Progenitor cell of endocrine pancreas (in vitro differentiated cells): ENCODE measurements around the gene CLTB. TPM values are rescaled to one million over a fixed set of nuclear protein-coding genes. Genes with fewer than 3 reads are reported as not detected.

Experiments used
- DNase-seq: peaks from one replicate; pipeline ENCODE4 v3.0.0; 2021; ENCODE audit warnings: low spot score; ENCODE audit not compliant: unreplicated experiment
- H3K27ac Mint-ChIP-seq: 2 replicates; pipeline ENCODE4 v1.8.0; 2021; ENCODE audit warnings: mild to moderate bottlenecking, moderate library complexity, mixed read lengths
- H3K27me3 Mint-ChIP-seq: 2 replicates; pipeline ENCODE4 v1.8.0; 2021; ENCODE audit warnings: mixed read lengths
- H3K36me3 Mint-ChIP-seq: 2 replicates; pipeline ENCODE4 v1.8.0; 2022; ENCODE audit warnings: mixed read lengths; ENCODE audit not compliant: insufficient read depth
- H3K4me1 Mint-ChIP-seq: 2 replicates; pipeline ENCODE4 v1.8.0; 2021; ENCODE audit warnings: low read depth, mixed read lengths
- H3K4me3 Mint-ChIP-seq: 2 replicates; pipeline ENCODE4 v1.8.0; 2021; ENCODE audit warnings: low read depth, mild to moderate bottlenecking, moderate library complexity, mixed read lengths
- H3K9me3 Mint-ChIP-seq: 2 replicates; pipeline ENCODE4 v1.8.0; 2021; ENCODE audit warnings: low read depth, mixed read lengths
- total RNA-seq: library from RNA; stranded (reverse); gene quantifications from 2 replicates; pipeline ENCODE4 v1.2.1, GENCODE V29; 2021
- TF ChIP-seq, protein P1 (sequence below): fragments of 200-600 bp; sonication (generic); IDR thresholded peaks from one replicate; pipeline ENCODE4 v1.5.0; 2021; ENCODE audit warnings: antibody characterized with exemption, mild to moderate bottlenecking; ENCODE audit not compliant: unreplicated experiment

CLTB gene
- total RNA-seq, 1 donor from 2014 or later = 29.1 TPM

DNA sequence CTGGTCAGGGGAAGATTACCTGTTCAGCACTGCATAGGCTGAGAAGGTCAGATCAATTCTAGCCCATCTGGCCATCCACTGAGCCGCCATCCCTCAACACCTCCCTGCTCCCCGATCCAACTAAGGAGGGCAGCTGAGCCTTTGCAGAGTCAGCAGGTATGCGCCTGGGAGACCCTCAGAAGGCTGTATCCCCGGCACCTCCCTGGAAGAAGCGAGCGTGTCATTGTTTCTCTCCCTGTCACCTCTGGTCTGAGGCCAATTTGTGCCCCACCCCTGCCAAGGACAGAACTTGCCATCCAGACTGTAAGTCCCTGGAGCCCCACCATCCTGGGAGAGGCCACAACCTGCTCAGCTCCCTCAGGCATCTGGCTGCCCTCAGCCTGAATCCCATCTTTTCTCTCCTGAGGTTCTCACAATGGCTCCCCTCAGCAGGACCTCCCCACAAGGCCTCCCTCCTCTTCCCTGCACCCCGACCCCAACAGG lies 2.6 kb downstream of the CLTB start:
- TF ChIP-seq, protein P1, sequence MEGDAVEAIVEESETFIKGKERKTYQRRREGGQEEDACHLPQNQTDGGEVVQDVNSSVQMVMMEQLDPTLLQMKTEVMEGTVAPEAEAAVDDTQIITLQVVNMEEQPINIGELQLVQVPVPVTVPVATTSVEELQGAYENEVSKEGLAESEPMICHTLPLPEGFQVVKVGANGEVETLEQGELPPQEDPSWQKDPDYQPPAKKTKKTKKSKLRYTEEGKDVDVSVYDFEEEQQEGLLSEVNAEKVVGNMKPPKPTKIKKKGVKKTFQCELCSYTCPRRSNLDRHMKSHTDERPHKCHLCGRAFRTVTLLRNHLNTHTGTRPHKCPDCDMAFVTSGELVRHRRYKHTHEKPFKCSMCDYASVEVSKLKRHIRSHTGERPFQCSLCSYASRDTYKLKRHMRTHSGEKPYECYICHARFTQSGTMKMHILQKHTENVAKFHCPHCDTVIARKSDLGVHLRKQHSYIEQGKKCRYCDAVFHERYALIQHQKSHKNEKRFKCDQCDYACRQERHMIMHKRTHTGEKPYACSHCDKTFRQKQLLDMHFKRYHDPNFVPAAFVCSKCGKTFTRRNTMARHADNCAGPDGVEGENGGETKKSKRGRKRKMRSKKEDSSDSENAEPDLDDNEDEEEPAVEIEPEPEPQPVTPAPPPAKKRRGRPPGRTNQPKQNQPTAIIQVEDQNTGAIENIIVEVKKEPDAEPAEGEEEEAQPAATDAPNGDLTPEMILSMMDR = no peak
- Mint-ChIP-seq H3K4me3 (no peak overlapping the region), H3K36me3 (peaks cover 2% of the 10 kb centered on the region), H3K27ac (peak overlapping the region; percentile 52), H3K4me1 (no peaks in the 10 kb centered on the region), H3K27me3 (no peaks in the 10 kb centered on the region), H3K9me3 (no peaks in the 10 kb centered on the region)
- no peak for DNase-seq

DNA sequence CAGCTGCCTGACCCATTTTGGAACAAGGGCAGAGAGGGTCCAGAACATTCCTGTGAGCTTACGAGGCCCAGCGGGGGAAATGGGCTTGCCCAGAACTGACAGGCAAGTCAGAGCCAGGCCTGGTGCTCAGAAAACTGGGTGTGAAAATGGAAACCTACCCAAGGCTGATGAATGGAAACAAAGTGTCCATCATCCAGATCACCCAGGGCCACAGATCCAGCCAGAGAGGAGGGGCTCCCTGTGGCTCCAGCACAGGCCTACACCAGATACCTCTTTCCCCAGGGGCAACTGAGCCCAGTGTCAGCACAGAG lies 3.1 kb downstream of the CLTB start:
- TF ChIP-seq, protein P1 = no peak
- Mint-ChIP-seq H3K4me3 (no peak overlapping the region), H3K27ac (no peak overlapping the region), H3K4me1 (no peaks in the 10 kb centered on the region), H3K36me3 (peaks cover 2% of the 10 kb centered on the region), H3K27me3 (no peaks in the 10 kb centered on the region), H3K9me3 (no peaks in the 10 kb centered on the region)
- DNase-seq = no peak

DNA sequence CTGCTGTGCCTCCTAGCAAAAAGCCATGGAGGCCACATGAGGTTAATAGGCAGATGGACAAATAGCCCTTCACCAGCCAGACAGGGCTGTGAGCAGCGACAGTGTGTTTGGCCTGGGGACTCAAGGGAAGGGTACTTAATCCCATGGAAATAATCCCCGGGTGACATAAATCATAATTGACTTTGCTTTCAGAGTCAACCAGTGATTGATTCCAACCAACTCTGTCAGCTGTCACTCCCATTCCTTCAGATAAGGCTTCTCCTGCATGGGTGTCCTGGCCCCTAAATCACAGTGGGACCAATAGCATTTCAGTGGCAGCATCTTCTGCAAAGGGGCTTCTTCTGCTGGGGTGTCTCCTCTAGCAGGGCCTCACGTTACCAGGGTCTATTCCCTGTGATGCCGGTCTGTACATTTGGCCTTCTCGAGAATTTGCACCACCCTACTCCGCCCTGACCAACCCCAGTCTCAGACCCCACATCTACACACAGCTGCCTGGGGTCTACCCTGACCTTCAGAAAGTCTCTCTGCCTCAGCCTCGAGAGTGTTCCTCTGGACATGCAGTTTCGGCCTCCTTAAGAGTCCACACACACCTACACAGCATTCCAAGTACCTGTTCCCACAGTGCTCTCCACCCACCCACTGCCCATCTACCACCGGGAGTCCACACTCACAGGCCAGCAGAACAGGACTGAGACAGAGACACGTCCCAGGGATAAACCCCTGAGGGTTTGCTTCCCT lies 3.7 kb downstream of the CLTB start:
- Mint-ChIP-seq H3K36me3 (peaks cover 2% of the 10 kb centered on the region), H3K4me1 (no peaks in the 10 kb centered on the region), H3K27ac (peak overlapping the region; percentile 71), H3K27me3 (no peaks in the 10 kb centered on the region), H3K4me3 (no peak overlapping the region), H3K9me3 (no peaks in the 10 kb centered on the region)
- TF ChIP-seq, protein P1 = no peak
- no peak for DNase-seq

DNA sequence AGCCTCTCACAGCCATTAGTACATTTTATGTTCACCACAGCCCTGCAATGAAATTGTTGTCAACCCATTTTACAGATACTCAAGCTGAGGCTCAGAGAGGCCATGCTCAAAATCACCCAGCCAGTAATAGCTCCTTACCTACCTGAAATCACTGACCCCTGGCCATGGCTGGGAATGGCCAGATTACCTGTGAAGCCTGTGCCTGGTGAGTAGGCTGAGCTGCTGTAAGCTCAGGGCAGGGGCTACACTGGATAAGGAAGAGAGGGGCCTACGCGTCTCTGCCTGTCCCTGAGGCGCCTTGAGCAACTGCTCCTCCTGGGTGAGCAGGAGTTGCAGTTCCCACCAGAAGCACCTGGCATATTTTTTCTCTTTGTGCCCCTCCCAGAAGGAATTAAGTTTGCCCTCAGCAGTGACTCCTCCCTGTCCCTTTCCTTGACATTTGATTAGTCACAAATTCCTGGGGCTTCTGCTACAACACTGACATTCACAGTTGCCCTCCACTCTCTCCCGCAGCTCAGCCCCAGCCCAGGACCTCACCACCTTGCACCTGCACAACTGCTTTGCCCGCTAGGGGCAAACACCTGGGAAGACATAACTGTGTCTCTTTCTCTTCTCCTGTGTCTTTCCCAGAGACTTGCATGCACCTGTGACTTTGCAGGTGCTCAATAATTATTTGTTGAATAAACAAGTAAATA lies 5.7 kb downstream of the CLTB start:
- TF ChIP-seq, protein P1 = peak; percentile 6
- H3K4me3 Mint-ChIP-seq = no peak overlapping the region
- peaks cover 2% of the 10 kb centered on the region for H3K36me3 Mint-ChIP-seq
- DNase-seq = no peak
- H3K27me3 Mint-ChIP-seq = no peaks in the 10 kb centered on the region
- H3K27ac Mint-ChIP-seq = no peak overlapping the region
- peaks cover under 1% of the 10 kb centered on the region for H3K4me1 Mint-ChIP-seq
- H3K9me3 Mint-ChIP-seq = no peaks in the 10 kb centered on the region

DNA sequence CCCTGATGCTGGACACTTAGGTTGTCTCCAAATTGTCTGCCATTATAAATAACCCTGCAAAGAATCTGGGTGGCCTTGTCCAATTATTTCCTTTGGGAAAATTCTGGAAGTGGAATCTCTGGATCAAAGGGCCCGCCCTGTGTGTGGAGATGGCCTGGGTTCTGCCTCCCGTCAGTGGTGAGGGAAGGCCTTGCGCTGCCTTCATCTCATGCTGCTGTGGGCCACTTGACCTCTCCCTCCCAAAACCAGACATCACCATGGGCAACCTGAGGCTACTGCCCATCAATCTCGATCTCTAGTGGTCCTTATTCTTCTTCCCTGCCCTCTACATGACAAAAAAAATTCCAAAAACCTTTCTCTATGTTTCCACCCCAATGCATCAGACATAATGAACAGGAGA lies 6.6 kb downstream of the CLTB start:
- Mint-ChIP-seq H3K4me1 (peaks cover 2% of the 10 kb centered on the region), H3K27me3 (no peaks in the 10 kb centered on the region), H3K27ac (no peak overlapping the region), H3K4me3 (no peak overlapping the region), H3K9me3 (no peaks in the 10 kb centered on the region), H3K36me3 (peaks cover 2% of the 10 kb centered on the region)
- TF ChIP-seq, protein P1 = no peak
- DNase-seq = no peak
